Hippocampal formation (tissue), 2 donors: ENCODE data around the gene GPC6.
"Not testable (repeated sequence)": the region's sequence is repeated elsewhere in the genome, so short reads cannot be mapped to it uniquely, and the experiment has no call there.

ENCODE experiments used
- DNase-seq, 2 donors: peaks; one replicate each; lab custom pipeline; 2025; lab: John Stamatoyannopoulos, UW

Gene GPC6

DNA sequence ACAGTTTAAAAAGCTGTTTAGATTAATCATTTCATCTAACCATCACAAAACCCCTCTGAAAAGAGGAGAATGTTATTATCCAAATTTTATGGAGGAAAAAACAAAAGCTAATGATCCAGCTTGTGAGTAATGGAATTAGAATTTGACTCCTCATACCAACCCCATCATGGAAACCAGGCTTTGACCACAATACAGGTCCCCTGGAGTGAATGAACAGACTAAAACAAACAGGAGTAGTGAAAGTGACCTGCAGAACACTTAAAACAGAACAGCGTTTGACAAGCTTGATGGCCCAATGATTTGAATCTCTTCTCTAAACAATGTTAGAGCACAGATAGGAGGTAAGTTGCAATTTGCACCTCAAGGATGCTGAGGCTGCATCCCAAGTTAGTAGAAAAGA, 1022.9 kb downstream of the GPC6 start:
- no peak for DNase-seq

DNA sequence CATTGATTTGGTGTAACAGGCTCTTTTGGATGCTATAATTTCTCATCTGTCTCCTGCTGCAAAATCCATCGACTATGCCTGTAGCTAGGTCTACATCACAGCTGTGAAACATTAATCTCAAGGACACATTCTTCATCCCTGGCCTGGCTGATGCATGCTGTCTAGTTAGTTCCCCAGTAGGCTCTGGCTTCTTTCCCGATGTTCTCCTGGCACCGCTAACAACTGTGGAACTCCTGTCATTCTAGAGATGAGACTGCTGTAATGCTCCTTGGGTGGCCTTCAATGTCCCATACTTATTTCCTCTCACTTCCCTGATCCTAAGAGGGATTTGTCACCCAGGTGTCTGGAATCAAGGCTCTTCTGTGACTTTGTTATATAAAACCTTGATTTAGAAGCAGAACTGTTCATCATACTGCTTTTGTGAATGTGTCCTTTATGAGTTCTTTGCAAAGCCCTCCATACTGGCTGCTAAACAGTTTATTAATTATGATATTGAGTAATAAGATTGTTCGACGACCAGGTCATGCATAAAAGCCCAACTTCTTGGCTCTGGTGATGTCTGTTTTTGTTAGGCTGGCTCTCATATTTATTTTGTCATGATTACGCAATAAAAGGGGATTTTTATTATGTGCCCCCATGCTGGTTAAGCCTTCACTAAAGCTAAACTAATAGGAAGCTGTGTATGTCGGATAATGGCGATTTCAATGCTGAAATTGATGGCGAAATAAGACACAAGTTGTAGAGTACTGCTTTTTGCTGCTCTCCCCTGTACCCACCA, 1025.4 kb downstream of the GPC6 start:
- no peak for DNase-seq

DNA sequence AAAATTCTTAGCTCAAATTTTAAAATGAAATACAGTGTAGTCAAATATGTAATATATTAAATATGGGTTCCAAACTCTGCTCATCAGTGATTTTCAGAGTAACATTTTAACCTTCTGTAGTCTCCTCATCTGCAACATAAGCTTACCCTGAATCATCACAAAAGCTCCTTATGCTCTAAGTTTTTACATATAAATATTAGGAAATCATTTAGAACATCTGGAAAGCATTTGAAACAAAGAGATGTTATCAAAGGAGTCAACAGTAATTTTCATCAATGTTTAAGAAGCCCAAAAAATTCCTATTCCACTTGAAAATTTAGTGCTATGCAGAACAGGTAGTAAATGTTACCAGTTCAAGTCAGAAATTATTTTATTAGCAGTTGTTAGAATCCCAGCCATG, 1028.1 kb downstream of the GPC6 start:
- DNase-seq: no peak

DNA sequence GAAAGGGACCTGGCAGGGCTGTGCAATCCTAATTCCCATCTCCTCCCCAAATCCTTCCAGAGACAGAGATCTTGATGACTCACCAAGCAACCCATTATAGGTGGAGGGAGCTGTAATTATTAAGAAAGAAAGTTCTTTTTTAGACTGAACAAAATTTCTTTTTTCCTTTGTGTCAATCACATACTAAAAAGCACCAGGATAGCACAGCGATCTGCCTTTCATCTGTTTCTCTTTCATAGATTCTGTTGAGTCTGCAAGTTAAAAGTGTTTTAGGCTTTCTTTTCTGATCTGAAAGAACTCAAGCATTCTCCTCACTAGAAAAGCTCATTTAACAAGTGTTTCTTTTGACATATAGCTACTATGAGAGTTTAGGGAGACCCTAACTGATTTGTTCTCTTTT, 1030.1 kb downstream of the GPC6 start:
- no peak for DNase-seq

DNA sequence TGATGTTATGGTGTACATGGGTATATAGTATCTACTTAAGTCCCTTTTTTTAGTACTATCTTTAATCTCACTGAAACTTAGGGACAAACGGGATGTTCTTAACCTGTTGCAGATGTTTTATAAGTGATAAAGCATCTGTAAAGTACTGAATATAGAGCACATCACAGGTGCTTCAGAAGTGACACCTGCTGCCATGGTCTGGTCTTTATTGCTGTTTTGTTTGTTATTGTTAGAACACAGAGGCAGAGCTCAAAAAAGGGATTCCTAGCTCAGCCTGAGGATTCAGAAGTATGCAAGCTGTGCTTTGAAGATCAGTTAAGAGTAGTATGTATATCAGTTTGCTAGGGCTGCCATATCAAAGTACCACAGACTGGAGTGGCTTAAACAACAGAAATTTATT, 1033.4 kb downstream of the GPC6 start:
- no peak for DNase-seq

DNA sequence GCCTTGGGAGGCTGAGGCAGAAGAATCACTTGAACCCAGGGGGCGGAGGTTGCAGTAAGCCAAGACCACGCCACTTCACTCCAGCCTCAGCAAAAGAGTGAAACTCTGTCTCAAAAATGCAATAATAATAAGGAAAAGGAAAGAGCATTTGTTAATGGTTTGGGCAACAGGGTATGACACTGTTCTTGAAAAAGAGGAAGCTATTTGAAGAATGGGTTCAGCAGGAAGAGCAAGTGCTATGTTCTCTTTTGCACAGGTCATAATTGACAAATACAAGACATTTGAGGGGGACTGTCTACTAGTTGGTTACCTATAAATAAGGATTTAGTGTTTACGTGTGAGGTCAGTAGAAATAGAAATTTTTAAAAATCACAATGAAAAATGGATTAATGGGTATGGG, 1034.6 kb downstream of the GPC6 start:
- no peak for DNase-seq

DNA sequence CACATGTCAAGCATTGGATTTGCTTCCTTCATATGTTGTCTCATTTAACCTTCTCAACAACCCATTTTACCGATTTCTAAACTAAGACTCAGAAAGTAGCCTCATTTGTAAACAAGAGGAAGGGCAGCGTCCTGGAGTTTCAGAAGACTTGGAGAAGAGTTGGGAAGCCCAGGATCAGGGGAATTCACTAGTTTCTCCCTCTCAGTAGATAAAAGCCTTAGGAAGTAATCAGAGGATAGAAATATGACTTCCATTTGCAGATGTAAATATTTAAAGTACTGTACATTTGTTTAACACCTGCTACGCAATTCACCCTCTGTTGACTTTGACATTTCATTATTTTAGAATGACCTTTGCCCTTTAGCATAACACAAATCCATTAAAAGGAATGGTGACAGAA, 1036.4 kb downstream of the GPC6 start:
- DNase-seq: no peak

DNA sequence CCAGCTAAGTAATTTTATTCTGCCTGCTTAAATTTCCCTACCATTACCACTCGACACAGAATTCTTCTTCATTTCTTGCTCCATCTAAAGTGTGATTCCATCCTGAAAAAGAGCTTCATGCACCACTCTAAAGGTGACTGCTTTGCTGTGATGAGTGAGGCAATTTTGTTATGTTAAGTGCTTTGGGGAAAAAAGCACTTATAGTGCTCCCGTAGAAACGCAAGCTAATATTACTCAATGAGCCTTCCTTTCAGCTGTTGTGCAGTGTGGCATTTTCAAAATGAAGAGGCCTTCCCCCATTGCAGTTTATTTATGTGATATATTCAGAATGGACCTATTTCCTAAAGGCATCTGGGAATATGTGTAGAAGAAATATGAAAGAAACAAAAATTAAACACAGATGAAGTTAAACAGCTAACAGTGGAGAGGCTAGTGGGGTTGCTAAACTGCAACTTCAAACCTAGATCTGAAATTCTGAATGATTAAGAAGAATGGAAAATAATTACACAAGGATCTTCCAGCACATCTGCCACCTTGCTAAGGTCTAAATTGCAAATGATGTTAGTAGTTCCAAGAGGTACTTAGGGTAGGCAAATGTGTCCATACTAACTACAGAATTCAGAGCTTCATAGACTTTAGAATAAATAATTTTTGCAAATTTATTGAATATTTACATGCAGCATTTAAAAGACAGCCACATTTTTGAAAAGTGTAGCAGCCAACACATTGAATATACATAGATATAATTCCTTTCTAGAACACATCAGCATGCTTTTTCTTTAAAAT, 1041.2 kb downstream of the GPC6 start:
- DNase-seq: no peak

DNA sequence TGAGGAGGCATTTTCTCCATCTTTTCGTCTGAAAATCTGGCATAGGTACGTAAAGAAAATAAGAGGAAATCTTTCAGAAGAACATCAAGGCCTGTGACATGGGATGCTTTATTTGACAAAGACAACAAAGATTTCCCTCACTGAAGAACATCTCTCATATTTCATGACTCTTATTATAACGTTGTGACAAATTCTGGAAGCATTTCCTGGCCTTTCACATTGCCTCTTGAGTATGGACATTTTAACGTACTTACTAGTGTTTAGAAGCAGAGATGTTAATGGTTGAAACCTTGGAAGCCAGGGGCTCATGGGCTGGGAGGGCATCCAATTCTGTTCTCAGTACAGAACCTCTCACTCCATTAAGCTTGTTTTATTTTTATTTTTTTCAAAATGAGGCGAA, 1042.1 kb downstream of the GPC6 start:
- no peak for DNase-seq

DNA sequence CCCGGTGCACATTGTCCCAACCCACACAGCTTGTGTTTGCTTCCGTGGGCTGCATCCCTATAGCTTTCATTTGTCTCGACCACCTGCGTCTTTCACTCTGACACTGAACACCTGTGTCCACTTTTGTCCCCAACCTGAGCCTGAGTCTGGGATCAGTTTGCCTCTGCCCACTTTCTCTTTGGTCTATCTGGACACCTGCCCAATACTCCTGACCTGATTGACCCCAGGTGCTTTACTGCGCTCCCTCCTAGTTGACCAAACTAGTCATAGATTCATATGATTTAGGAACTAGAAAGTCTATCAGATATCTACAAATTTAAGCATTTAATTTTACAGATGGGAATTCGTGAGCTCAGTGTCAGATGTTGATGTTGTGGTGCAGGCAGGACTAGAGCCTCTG, 1043.0 kb downstream of the GPC6 start:
- DNase-seq: no peak

DNA sequence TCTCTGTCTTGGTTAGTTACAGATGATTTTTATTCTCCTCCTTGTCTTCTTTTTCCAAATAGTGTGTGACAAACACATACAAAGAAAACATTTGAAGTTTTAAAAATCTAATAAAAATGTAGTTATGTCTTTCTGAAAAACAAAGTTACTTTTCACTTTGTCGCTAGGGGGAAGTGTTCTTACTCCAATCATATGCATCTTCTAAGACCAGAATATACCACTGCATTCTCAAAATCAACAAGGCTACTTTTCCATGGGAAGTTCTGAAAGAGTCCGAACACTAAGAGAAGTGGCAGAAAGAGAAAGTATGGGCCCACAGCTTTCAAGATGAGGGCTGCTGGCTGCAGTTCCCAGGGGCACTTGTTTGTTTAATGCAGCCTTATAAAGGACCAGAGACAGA, 1043.9 kb downstream of the GPC6 start:
- no peak for DNase-seq

DNA sequence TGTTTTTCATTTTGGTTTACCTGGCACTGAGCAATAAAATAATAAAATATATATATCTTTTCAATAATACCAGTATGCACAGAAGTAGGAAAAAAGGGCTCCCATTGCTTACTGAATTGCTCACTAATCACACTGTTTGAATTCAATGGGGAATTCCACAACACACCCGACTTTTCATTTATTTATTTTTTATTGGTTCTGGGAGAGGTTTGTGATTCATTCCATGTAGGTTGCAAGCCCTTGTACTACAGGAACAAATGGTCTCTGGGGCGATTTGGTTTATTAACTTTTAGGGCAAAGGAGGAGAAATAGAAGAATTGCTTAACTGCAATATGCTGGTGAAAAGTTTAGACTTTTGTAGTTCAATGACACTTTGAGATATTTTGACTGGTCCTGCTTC, 1045.4 kb downstream of the GPC6 start:
- DNase-seq: no peak

DNA sequence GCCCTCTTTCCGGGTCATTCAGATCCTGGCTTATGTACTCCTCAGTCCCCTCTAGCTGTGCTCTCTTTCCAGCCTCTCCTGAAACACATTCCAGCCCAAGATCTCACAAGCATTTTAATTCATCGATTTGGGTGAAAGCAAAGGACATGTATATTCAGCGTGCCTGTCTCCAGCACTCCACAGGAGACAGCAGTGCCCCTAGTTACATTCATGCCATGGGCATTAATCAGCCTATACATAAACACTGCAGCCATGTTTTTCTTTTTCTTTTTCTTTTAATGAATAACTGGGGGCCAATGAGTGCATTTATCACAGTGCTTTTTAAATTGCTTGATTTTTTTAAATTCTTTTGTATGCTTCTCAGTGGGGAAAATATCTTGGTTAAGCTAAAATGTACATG, 1053.7 kb downstream of the GPC6 start:
- DNase-seq: no peak

DNA sequence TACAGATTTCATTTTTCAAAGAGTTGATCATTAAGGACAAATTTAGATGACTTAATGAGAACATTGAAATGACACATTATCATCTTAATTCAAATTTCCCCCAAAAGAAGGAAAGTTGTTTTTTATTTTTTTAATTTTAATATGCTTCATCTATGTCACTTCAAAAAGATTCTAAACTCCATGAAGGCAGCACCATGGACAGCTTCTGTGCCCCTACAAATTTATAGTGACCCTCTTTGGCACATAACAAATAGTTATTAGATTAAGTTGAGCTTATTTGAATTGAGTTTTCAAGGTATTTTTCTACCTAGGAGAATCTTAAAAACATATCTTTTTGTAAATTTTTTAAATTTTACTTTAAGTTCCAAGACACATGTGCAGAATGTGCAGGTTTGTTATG, 1054.2 kb downstream of the GPC6 start:
- DNase-seq: no peak

DNA sequence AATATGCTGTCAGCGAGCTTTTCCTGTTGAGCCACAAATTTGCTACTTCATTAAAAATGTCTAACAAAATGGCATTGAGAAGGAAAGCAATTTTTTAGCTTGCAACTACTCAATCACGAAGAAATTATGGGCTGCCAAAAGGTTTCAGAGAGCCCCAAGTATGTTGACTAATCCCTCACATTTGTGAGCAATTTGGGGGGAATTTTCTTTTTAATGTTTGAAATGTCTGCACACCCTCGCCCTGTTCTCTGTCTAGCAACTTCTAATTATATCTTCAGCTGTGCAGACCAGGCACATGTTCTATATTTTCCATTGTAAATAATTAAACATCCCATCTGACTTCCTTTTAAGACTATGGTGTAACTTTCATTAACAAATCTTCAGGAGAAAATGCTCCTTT, 1060.0 kb downstream of the GPC6 start:
- DNase-seq: no peak

DNA sequence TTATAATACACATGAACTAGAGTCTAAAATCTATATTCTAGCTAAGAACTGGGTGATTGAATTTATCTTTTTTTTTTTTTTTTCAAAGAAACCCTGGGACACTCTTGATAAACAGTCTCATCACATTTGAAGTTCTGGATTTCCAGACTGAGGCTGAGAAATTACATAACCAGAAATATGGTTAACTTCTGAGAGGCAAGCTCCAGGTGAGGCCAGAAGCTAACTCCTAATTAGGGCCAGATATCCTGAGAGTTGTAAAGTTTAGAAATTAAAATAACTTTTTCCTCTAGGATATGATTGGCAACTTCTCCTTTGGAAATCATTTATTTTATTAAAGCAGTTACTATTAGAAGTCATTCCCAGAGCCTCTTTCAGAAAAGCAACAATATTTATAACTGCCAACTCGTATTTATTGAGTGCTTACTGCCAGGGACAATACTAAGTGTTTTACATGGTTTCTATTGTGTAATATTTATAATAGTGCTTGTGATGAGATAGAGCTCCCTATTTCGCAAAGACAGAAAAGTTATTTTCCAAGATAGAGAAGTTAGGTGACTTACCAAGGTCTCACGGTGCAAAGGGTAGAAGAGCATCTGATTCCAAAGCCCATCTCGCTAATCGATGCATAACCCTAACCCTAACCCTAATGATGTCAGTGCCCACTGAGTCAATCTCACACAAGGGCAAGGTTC, 1065.2 kb downstream of the GPC6 start:
- DNase-seq: no peak

DNA sequence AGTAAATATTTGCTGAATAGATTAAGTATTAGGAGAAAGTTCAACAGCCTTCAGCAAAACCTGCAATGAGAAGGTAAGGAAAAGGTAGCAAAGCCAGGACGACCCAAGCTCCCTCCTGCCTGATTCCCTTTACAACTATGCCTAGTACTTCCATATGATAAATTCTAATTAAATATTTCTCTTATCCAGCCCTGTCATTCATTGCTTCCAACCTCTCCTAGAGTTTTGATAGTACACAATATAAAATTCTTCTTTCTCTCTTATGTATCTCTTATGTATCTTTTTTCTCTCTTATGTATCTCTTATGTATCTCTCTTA, 1065.7 kb downstream of the GPC6 start:
- DNase-seq: no peak

DNA sequence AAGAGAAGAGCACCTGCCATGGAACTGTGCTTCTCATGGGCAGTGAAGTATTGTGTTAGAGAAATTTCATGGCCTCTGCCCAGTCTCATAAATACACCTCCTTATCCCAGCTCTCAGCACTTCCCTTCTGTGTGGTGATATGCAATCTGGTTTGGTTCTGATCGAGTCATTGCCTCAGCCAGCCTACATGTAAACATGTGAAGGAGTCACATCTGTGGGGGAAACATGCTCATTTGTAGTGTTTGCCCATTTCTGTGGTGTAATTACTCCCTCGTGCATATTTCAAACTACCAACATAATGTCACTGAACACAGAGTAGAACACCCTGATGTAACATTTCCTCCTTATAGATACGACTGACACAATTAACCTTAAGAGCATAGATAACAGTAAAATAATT, 1069.9 kb downstream of the GPC6 start:
- no peak for DNase-seq

DNA sequence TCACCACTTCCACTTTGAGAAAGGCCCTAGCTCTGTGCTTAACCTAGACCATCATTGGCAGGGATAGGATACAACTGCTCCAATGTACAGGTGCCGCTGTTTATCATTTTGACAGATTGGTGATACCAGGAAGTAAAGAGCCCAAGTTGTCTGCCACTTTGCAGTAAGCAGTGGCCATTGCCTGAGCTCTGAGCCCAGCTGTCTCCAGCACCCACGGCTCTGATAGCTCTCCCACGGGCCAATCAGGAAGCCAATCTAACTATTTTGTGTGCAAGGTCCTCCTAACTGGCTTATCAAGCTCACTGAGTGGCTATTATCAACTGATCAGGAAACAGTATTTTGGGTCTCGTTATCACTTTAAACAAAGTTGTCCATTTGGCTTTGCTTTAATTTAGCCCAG, 1071.7 kb downstream of the GPC6 start:
- no peak for DNase-seq

DNA sequence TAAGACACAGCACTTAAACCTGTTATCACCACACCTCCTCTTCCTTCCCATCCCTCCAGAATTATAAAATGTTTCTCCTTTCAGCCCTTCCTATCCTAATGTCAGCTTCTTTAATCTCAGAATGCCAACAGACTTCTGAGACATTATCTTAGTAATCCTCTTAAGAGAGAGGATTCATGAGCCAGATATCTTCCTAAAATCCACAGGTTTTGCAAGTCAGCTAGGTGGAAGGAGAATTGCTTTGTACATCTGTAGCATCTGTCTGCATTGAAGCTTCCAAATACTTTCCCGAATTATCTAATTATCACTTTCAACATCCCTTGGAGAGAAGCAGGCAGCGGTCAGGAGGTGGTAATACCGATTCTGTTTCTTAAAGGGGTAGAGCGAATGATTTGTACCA, 1073.8 kb downstream of the GPC6 start:
- DNase-seq: no peak

DNA sequence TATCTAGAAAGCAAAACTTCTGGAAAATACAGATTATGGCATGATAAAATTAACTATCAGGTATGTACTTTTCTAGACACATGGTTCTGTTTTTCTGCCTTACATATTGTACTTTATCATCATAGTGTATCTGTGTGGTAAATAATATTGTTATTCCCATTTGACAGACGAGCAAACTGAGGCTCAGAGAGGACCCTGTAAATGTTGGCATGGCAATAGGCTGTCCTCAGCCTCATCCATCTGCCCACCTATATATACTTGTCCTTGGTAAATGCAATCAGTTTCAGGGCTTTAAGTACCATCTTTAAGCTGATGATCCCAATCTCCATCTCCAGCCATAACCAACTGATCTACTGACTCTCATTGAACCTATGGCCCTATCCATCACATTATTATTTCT, 1074.9 kb downstream of the GPC6 start:
- DNase-seq: no peak

DNA sequence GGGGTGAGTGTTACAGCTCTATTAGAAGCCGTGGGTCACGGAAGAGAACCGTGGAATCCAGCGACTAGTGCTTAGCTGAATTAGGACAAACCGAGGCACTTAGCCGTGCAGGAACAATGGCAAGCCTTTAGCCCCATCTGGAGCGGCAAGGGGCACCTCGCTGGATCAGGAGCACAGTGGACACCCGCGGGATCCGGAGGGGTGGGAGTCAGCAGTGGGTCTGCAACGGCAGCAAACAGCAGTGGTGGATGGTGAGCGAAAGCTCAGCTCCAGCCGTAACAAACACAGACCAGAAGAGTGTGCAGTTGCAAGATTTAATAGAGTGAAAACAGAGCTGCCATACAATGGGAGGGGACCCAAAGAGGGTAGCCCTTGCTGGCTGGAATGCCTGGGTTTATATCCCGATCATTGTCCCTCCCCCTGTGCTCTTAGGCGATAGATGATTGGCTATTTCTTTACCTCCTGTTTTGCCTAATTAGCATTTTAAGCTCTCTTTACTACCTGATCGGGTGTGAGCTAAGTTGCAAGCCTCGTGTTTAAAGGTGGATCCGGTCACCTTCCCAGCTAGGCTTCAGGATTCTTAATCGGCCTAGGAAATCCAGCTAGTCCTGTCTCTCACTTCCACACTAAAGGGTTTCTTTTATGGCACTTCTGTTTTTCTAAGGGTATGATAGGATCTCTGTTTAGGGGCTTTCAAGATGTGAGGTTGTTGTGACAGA, 1076.4 kb downstream of the GPC6 start:
- not testable (repeated sequence) for DNase-seq
